Measurements from ENCODE around the gene TRIM14. TPM values are rescaled to one million over a fixed set of nuclear protein-coding genes. Genes with fewer than 3 reads are reported as not detected.

TRIM14 gene
- total RNA-seq, 1 experiment from 2014 or later = 34.5 TPM

GRCh38 chr9:98142182-98142907, 23.3 kb upstream of the TRIM14 start:
- H3K4me3 ChIP-seq (ENCODE audit: low read depth, low read length) = no peak overlapping the region
- H3K4me3 Mint-ChIP-seq (ENCODE audit: unreplicated experiment) = no peak overlapping the region
- CTCF ChIA-PET = no interaction called here

GRCh38 chr9:98140503-98140902, 21.5 kb upstream of the TRIM14 start:
- no peaks in the 10 kb centered on the region for H3K9me3 ChIP-seq
- Mint-ChIP-seq H3K4me1 (ENCODE audit: low read depth, unreplicated experiment) (no peaks in the 10 kb centered on the region), H3K27ac (ENCODE audit: unreplicated experiment) (no peak overlapping the region), H3K36me3 (ENCODE audit: insufficient read depth, unreplicated experiment) (peaks cover 5% of the 10 kb centered on the region), H3K27me3 (ENCODE audit: insufficient read depth, unreplicated experiment) (no peaks in the 10 kb centered on the region), H3K9me3 (ENCODE audit: unreplicated experiment) (no peaks in the 10 kb centered on the region), H3K4me3 (ENCODE audit: unreplicated experiment) (no peak overlapping the region)
- peaks cover 1% of the 10 kb centered on the region; the same call in 1 of the 2 replicates for H3K36me3 ChIP-seq (ENCODE audit: control insufficient read depth, insufficient read depth, low read length)
- intact Hi-C loops (cut with micrococcal nuclease; ENCODE audit: unreplicated experiment) = no loop called here
- H3K4me1 ChIP-seq = peaks cover 12% of the 10 kb centered on the region
- no TSS peak for BruUV-seq (replicated peaks)
- H3K4me3 ChIP-seq (ENCODE audit: low read depth, low read length) = no peak overlapping the region
- no peak for DNase-seq
- CTCF ChIA-PET = no interaction called here
- no peaks in the 10 kb centered on the region for H3K27me3 ChIP-seq (replicated peaks; ENCODE audit: control insufficient read depth, insufficient read depth, low read length)
- no peak for TF ChIP-seq CTCF (IDR thresholded peaks at IDR 0.05; ENCODE audit: insufficient read depth in 1 of 2, low read depth in 1 of 2, low read length in 1 of 2, severe bottlenecking in 1 of 2, unreplicated experiment in 1 of 2)
- POLR2A ChIA-PET = no interaction called here

More at GRCh38 chr9:98142182-98142907, 23.3 kb upstream of the TRIM14 start:
- intact Hi-C loops (cut with micrococcal nuclease; ENCODE audit: unreplicated experiment) = no loop called here
- H3K27me3 Mint-ChIP-seq (ENCODE audit: insufficient read depth, unreplicated experiment) = no peaks in the 10 kb centered on the region
- H3K36me3 Mint-ChIP-seq (ENCODE audit: insufficient read depth, unreplicated experiment) = peaks cover 5% of the 10 kb centered on the region
- peaks cover 25% of the 10 kb centered on the region for H3K4me1 ChIP-seq
- DNase-seq = peak; percentile 12 to 78
- no TSS peak for BruUV-seq (replicated peaks)
- POLR2A ChIA-PET = no interaction called here
- TF ChIP-seq CTCF (IDR thresholded peaks at IDR 0.05; ENCODE audit: insufficient read depth in 1 of 2, low read depth in 1 of 2, low read length in 1 of 2, severe bottlenecking in 1 of 2, unreplicated experiment in 1 of 2) = no peak
- no peaks in the 10 kb centered on the region for H3K9me3 Mint-ChIP-seq (ENCODE audit: unreplicated experiment)
- H3K9me3 ChIP-seq = no peaks in the 10 kb centered on the region
- H3K36me3 ChIP-seq (ENCODE audit: control insufficient read depth, insufficient read depth, low read length) = peaks cover 1% of the 10 kb centered on the region; the same call in 1 of the 2 replicates
- no peak overlapping the region for H3K27ac Mint-ChIP-seq (ENCODE audit: unreplicated experiment)
- no peaks in the 10 kb centered on the region for H3K27me3 ChIP-seq (replicated peaks; ENCODE audit: control insufficient read depth, insufficient read depth, low read length)
- H3K4me1 Mint-ChIP-seq (ENCODE audit: low read depth, unreplicated experiment) = peaks cover 10% of the 10 kb centered on the region

DNA sequence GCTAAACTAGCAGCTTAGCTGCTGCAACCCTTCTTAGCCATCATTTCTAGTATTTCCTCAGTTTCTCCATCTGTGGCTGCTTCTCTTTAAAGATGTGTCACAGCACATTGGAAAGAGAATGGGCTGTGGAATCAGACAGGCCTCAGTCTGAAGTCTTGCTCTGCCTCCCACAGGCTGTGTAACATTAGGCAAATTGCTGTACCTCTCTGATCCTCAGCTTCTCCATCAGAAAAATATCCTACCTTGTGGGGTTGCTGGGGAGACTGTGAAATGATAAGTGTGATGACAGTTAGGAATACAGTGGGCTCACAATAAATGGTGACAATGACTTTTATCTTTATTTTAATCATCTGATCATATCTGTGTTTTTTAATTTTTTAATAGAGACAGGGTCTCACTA, 17.5 kb upstream of the TRIM14 start:
- ChIA-PET POLR2A (no interaction called here), CTCF (no interaction called here)
- Mint-ChIP-seq H3K4me1 (ENCODE audit: low read depth, unreplicated experiment) (no peaks in the 10 kb centered on the region), H3K9me3 (ENCODE audit: unreplicated experiment) (no peaks in the 10 kb centered on the region), H3K27me3 (ENCODE audit: insufficient read depth, unreplicated experiment) (no peaks in the 10 kb centered on the region), H3K27ac (ENCODE audit: unreplicated experiment) (no peak overlapping the region), H3K4me3 (ENCODE audit: unreplicated experiment) (no peak overlapping the region), H3K36me3 (ENCODE audit: insufficient read depth, unreplicated experiment) (peaks cover 4% of the 10 kb centered on the region)
- no peaks in the 10 kb centered on the region for H3K36me3 ChIP-seq (ENCODE audit: control insufficient read depth, insufficient read depth, low read length)
- H3K4me1 ChIP-seq = no peaks in the 10 kb centered on the region
- intact Hi-C loops (cut with micrococcal nuclease; ENCODE audit: unreplicated experiment) = no loop called here
- no TSS peak for BruUV-seq (replicated peaks)
- no peak overlapping the region for H3K4me3 ChIP-seq (ENCODE audit: low read depth, low read length)
- no peaks in the 10 kb centered on the region for H3K9me3 ChIP-seq
- no peak for DNase-seq
- H3K27me3 ChIP-seq (replicated peaks; ENCODE audit: control insufficient read depth, insufficient read depth, low read length) = no peaks in the 10 kb centered on the region
- TF ChIP-seq CTCF (IDR thresholded peaks at IDR 0.05; ENCODE audit: insufficient read depth in 1 of 2, low read depth in 1 of 2, low read length in 1 of 2, severe bottlenecking in 1 of 2, unreplicated experiment in 1 of 2) = no peak

Data from Caco-2 (cell line).